T-helper 22 cell (primary cell): ENCODE measurements around the gene ZFPM1.

Experiments
- DNase-seq: peaks from one replicate; pipeline ENCODE4 v3.0.0-alpha.2; 2020; ENCODE audit warnings: low read depth

ZFPM1 gene

GRCh38 chr16:88568710-88569613, 115.9 kb downstream of the ZFPM1 start:
- DNase-seq: no peak

GRCh38 chr16:88569614-88569984, 116.5 kb downstream of the ZFPM1 start:
- DNase-seq: no peak

GRCh38 chr16:88569985-88570690, 117.1 kb downstream of the ZFPM1 start, which contains the start of gene ZC3H18:
TSS of gene ZC3H18 (plus strand) at chr16:88570403. CDS start at chr16:88577124, 6,721 bp downstream.
- peak; percentile 96 for DNase-seq

GRCh38 chr16:88570691-88571092, 117.6 kb downstream of the ZFPM1 start:
- DNase-seq: peak; percentile 29

- no peak for DNase-seq
These were observed 122.2 kb downstream of the ZFPM1 start for GRCh38 chr16:88575251-88575650.

- DNase-seq: no peak
These were observed 123.2 kb downstream of the ZFPM1 start for GRCh38 chr16:88576307-88576706.

- no peak for DNase-seq
These were observed 124.1 kb downstream of the ZFPM1 start for GRCh38 chr16:88577166-88577565.

- no peak for DNase-seq
These were observed 125.6 kb downstream of the ZFPM1 start for GRCh38 chr16:88578446-88579313.

GRCh38 chr16:88580371-88580770, 127.3 kb downstream of the ZFPM1 start:
- no peak for DNase-seq

GRCh38 chr16:88581033-88581432, 128.0 kb downstream of the ZFPM1 start:
- DNase-seq: no peak

GRCh38 chr16:88582912-88583575, 130.0 kb downstream of the ZFPM1 start:
- DNase-seq: no peak

GRCh38 chr16:88584676-88585075, 131.6 kb downstream of the ZFPM1 start:
- DNase-seq: no peak

GRCh38 chr16:88585269-88585668, 132.2 kb downstream of the ZFPM1 start:
- DNase-seq: no peak

GRCh38 chr16:88585927-88586581, 133.0 kb downstream of the ZFPM1 start:
- DNase-seq: no peak
